Renal pelvis (tissue), 4 donors: ENCODE data around the gene ABHD4. TPM values are rescaled to one million over a fixed set of nuclear protein-coding genes. Genes with fewer than 3 reads are reported as not detected.
A peak's percentile ranks its signal among the peaks of the same experiment; 100 is the strongest.
"Not testable (repeated sequence)": the region's sequence is repeated elsewhere in the genome, so short reads cannot be mapped to it uniquely, and the experiment has no call there.

Source experiments
- DNase-seq: peaks from one replicate; pipeline ENCODE4 v3.0.0-alpha.2; 2013
- polyA plus RNA-seq, 3 donors: library from polyadenylated mRNA; unstranded; fragments of 120-200 nt; gene quantifications; one replicate each; pipeline ENCODE4 v1.2.1, GENCODE V29; 2013; ENCODE audit not compliant: insufficient read length in 3 of 3

ABHD4 gene
- polyA plus RNA-seq, 3 donors, result 47.1 to 56.9 (median 49.4) TPM

GRCh38 chr14:22558221-22558913 is 39.7 kb upstream of the ABHD4 start:
- no peak for DNase-seq

GRCh38 chr14:22559041-22559440 is 39.1 kb upstream of the ABHD4 start:
- no peak for DNase-seq

- no peak for DNase-seq
Measured at GRCh38 chr14:22560662-22561365, 37.3 kb upstream of the ABHD4 start.

GRCh38 chr14:22561366-22561660 is 36.8 kb upstream of the ABHD4 start:
- no peak for DNase-seq

- no peak for DNase-seq
Measured at GRCh38 chr14:22561661-22562579, 36.2 kb upstream of the ABHD4 start.

GRCh38 chr14:22563987-22564386 is 34.1 kb upstream of the ABHD4 start:
- no peak for DNase-seq

- DNase-seq, result no peak
Measured at GRCh38 chr14:22564463-22564862, 33.6 kb upstream of the ABHD4 start.

GRCh38 chr14:22565391-22565945 is 32.6 kb upstream of the ABHD4 start:
- no peak for DNase-seq

- not testable (repeated sequence) for DNase-seq
Measured at GRCh38 chr14:22566266-22566665, 31.8 kb upstream of the ABHD4 start.

GRCh38 chr14:22566845-22567244 is 31.3 kb upstream of the ABHD4 start:
- no peak for DNase-seq

GRCh38 chr14:22567437-22567836 is 30.7 kb upstream of the ABHD4 start:
- no peak for DNase-seq

GRCh38 chr14:22569106-22569736 is 28.9 kb upstream of the ABHD4 start:
- DNase-seq, result no peak

GRCh38 chr14:22569737-22570131 is 28.4 kb upstream of the ABHD4 start:
- DNase-seq, result no peak

GRCh38 chr14:22570132-22570949 is 27.8 kb upstream of the ABHD4 start:
- peak; percentile 90 for DNase-seq

- no peak for DNase-seq
Measured at GRCh38 chr14:22572562-22573058, 25.5 kb upstream of the ABHD4 start.

- no peak for DNase-seq
Measured at GRCh38 chr14:22573804-22574203, 24.3 kb upstream of the ABHD4 start.

- no peak for DNase-seq
Measured at GRCh38 chr14:22577334-22577908, 20.7 kb upstream of the ABHD4 start.

GRCh38 chr14:22579236-22579635 is 18.9 kb upstream of the ABHD4 start:
- DNase-seq, result no peak

GRCh38 chr14:22579881-22580280 is 18.2 kb upstream of the ABHD4 start:
- DNase-seq, result no peak

GRCh38 chr14:22580625-22581024 is 17.5 kb upstream of the ABHD4 start:
- no peak for DNase-seq
